Fibroblast of skin of abdomen (primary cell): ENCODE results near the gene USP15.
"Not testable (repeated sequence)": the region's sequence is repeated elsewhere in the genome, so short reads cannot be mapped to it uniquely, and the experiment has no call there.

Experiments
- DNase-seq: peaks from one replicate; pipeline ENCODE4 v3.0.0-alpha.2; 2013

The USP15 gene

GRCh38 chr12:62459976-62460375 is 199.8 kb downstream of the USP15 start:
- no peak for DNase-seq

DNA sequence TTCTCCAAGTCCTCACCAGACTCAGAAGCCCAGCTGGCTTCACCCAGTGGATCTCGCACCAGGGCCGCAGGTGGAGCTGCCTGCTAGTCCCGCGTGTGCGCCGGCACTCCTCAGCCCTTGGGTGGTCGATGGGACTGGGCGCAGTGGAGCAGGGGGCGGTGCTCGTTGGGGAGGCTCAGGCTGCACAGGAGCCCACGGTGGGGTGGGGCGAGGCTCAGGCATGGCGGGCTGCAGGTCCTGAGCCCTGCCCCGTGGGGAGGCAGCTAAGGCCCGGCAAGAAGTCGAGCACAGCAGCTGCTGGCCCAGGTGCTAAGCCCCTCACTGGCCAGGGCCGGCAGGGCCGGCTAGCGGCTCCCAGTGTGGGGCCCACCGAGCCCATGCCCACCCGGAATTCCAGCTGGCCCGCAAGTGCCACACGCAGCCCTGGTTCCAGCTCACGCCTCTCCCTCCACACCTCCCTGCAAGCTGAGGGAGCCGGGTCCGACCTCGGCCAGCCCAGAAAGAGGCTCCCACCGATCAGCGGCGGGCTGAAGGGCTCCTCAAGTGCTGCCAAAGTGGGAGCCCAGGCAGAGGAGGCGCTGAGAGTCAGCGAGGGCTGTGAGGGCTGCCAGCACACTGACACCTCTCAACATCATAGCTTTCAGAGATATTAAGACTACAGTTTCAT is 201.1 kb downstream of the USP15 start:
- DNase-seq, result not testable (repeated sequence)

DNA sequence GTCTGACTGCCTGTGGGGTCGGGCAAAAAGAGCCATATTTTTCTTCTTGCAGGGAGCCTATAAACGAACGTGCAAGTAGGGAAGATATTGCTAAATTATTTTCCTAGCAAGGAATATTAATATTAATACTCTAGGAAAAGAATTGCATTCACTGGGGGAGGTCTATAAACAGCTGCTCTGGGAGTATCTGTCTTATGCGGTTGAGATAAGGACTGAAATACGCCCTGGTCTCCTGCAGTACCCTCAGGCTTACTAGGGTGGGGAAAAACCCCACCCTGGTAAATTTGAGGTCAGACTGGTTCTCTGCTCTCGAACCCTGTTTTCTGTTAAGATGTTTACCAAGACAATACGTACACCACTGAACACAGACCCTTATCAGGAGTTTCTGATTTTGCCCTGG is 203.0 kb downstream of the USP15 start:
- not testable (repeated sequence) for DNase-seq
